Liver (tissue), 9 donors: Measurements from ENCODE around the gene BRCA2. TPM values are rescaled to one million over a fixed set of nuclear protein-coding genes. Genes with fewer than 3 reads are reported as not detected.

ENCODE experiments used
- DNase-seq: peaks from one replicate; pipeline ENCODE4 v3.0.0-alpha.2; 2017; ENCODE audit warnings: low spot score
- H3K27ac ChIP-seq, 2 donors: one replicate each; pipeline ENCODE4 v1.7.0; 2013; ENCODE audit warnings: inconsistent platforms in 2 of 2, low read length in 2 of 2, control low read depth in 1 of 2, low read depth in 1 of 2, mild to moderate bottlenecking in 1 of 2
- H3K27me3 ChIP-seq, 4 donors: one replicate each; pipeline versions ENCODE4 v1.6.1 to v1.7.0; 2013; ENCODE audit warnings: low read length in 3 of 4, inconsistent platforms in 1 of 4, mild to moderate bottlenecking in 1 of 4, moderate library complexity in 1 of 4; ENCODE audit not compliant: control insufficient read depth in 4 of 4, insufficient read depth in 4 of 4
- H3K36me3 ChIP-seq, 4 donors: one replicate each; pipeline versions ENCODE4 v1.6.1 to v1.7.0; 2013; ENCODE audit warnings: low read length in 3 of 4, mild to moderate bottlenecking in 3 of 4, low read depth in 1 of 4, moderate library complexity in 1 of 4; ENCODE audit not compliant: control insufficient read depth in 4 of 4, insufficient read depth in 3 of 4
- H3K4me1 ChIP-seq, 4 donors: one replicate each; pipeline versions ENCODE4 v1.6.1 to v1.7.0; 2013; ENCODE audit warnings: low read length in 3 of 4, mild to moderate bottlenecking in 3 of 4, moderate library complexity in 1 of 4; ENCODE audit not compliant: control insufficient read depth in 4 of 4, insufficient read depth in 4 of 4
- H3K4me3 ChIP-seq, 3 donors: one replicate each; pipeline versions ENCODE4 v1.6.1 to v1.7.0; 2013; ENCODE audit warnings: low read length in 3 of 3, control low read depth in 1 of 3, low read depth in 1 of 3, mild to moderate bottlenecking in 1 of 3
- H3K9ac ChIP-seq, 2 donors: one replicate each; pipeline ENCODE4 v1.7.0; 2013; ENCODE audit warnings: low read length in 2 of 2, mild to moderate bottlenecking in 2 of 2, moderate library complexity in 2 of 2, control low read depth in 1 of 2, low read depth in 1 of 2
- H3K9me3 ChIP-seq, 4 donors: one replicate each; pipeline versions ENCODE4 v1.6.1 to v1.7.0; 2013; ENCODE audit warnings: low read length in 3 of 4; ENCODE audit not compliant: control insufficient read depth in 4 of 4
- EGR1 ChIP-seq, 2 donors: IDR thresholded peaks; 2 replicates each; pipeline ENCODE4 v1.6.1; 2016 to 2018; ENCODE audit warnings: antibody characterized with exemption in 2 of 2, low read depth in 2 of 2
- FOXA1 ChIP-seq: IDR thresholded peaks from 2 replicates; pipeline ENCODE4 v1.6.1; 2016; ENCODE audit warnings: antibody characterized with exemption
- FOXA2 ChIP-seq: IDR thresholded peaks from 2 replicates; pipeline ENCODE4 v1.6.1; 2016; ENCODE audit warnings: antibody characterized with exemption
- GABPA ChIP-seq, 2 donors: IDR thresholded peaks in 1 of 2; conservative IDR thresholded peaks in 1 of 2; 2 replicates each; pipeline ENCODE4 v1.6.1; 2016; ENCODE audit warnings: antibody characterized with exemption in 2 of 2, mild to moderate bottlenecking in 1 of 2, moderate library complexity in 1 of 2
- HNF4G ChIP-seq: IDR thresholded peaks from 2 replicates; pipeline ENCODE4 v1.6.1; 2016; ENCODE audit warnings: antibody characterized with exemption
- JUND ChIP-seq, 2 donors: IDR thresholded peaks; 2 replicates each; pipeline ENCODE4 v1.6.1; 2016; ENCODE audit warnings: antibody characterized with exemption in 2 of 2
- NR2F2 ChIP-seq: IDR thresholded peaks from 2 replicates; pipeline ENCODE4 v1.6.1; 2016; ENCODE audit warnings: antibody characterized with exemption
- RAD21 ChIP-seq, 2 donors: IDR thresholded peaks; 2 replicates each; pipeline ENCODE4 v1.6.1; 2016; ENCODE audit warnings: antibody characterized with exemption in 2 of 2, mild to moderate bottlenecking in 2 of 2
- REST ChIP-seq: IDR thresholded peaks from 2 replicates; pipeline ENCODE4 v1.6.1; 2016; ENCODE audit warnings: antibody characterized with exemption, mild to moderate bottlenecking
- SP1 ChIP-seq: IDR thresholded peaks from 2 replicates; pipeline ENCODE4 v1.6.1; 2018; ENCODE audit warnings: antibody characterized with exemption, mild to moderate bottlenecking
- TAF1 ChIP-seq: conservative IDR thresholded peaks from 2 replicates; pipeline ENCODE4 v1.6.1; 2016; ENCODE audit warnings: antibody characterized with exemption, mild to moderate bottlenecking
- YY1 ChIP-seq: IDR thresholded peaks from 2 replicates; pipeline ENCODE4 v1.6.1; 2016; ENCODE audit warnings: antibody characterized with exemption, mild to moderate bottlenecking
- WGBS: extraction: QIAGEN DNeasy Blood & Tissue Kit; methylation state at CpG from one replicate; pipeline ENCODE4 v1.1.7; 2013; 5-methylcytosine and 5-hydroxymethylcytosine counted together
- polyA plus RNA-seq, 2 donors: library from polyadenylated mRNA; stranded (reverse) in 1 of 2; unstranded in 1 of 2; fragments of 200-250 nt in 1 of 2; fragments of >200 nt in 1 of 2; fragmentation: Nextera tagmentation in 1 of 2; extraction: Ambion mirVana in 1 of 2; gene quantifications; one replicate each; pipeline versions ENCODE4 v1.2.1 to v1.2.3, GENCODE V29; 2013 to 2015
- total RNA-seq, 2 donors: library from RNA; depleted of rRNA; stranded (reverse); fragments of >200 nt; gene quantifications; one replicate each; pipeline ENCODE4 v1.2.3, GENCODE V29; 2014
- TF ChIP-seq, protein P1 (sequence below): IDR thresholded peaks from 2 replicates; pipeline ENCODE4 v1.6.1; 2016; ENCODE audit warnings: antibody characterized with exemption
- TF ChIP-seq, protein P2 (sequence below): IDR thresholded peaks from 2 replicates; pipeline ENCODE4 v1.6.1; 2016; ENCODE audit warnings: antibody characterized with exemption
- donor health status: healthy.
- donor health status: healthy.
- donor health status: healthy.
- donor health status: healthy.
- donor health status: healthy.

Gene BRCA2
- total and polyA plus RNA-seq, 4 donors, result 0.39 to 10.8 (median 0.86) TPM

DNA sequence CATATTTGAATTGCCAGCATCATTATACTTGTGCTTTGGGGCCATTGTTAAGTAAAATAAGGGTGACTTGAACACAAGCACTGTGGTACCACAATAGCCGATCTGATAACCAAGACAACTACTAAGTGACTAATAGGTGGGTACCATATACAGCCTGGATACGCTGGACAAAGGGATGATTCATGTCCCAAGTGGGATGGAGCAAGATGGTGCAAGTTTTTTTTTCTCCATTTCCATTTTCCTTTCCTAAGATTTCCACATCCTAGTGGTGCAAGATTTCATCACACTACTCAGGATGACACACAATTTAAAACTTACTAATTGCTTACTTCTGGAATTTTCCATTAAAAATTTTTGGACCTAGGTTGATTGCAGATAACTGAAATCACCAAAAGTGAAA is 15.1 kb downstream of the BRCA2 start (continued):
- TF ChIP-seq REST (no peak), FOXA1 (no peak), NR2F2 (no peak), HNF4G (no peak)
- TF ChIP-seq, protein P1, sequence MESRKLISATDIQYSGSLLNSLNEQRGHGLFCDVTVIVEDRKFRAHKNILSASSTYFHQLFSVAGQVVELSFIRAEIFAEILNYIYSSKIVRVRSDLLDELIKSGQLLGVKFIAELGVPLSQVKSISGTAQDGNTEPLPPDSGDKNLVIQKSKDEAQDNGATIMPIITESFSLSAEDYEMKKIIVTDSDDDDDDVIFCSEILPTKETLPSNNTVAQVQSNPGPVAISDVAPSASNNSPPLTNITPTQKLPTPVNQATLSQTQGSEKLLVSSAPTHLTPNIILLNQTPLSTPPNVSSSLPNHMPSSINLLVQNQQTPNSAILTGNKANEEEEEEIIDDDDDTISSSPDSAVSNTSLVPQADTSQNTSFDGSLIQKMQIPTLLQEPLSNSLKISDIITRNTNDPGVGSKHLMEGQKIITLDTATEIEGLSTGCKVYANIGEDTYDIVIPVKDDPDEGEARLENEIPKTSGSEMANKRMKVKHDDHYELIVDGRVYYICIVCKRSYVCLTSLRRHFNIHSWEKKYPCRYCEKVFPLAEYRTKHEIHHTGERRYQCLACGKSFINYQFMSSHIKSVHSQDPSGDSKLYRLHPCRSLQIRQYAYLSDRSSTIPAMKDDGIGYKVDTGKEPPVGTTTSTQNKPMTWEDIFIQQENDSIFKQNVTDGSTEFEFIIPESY, result no peak

- WGBS, result 92% methylated on average over 2 of the region's 2 CpGs
- Histone ChIP-seq H3K9ac (no peak overlapping the region), H3K36me3 (no peaks in the 10 kb centered on the region), H3K4me1 (no peaks in the 10 kb centered on the region), H3K27me3 (no peaks in the 10 kb centered on the region), H3K9me3 (no peaks in the 10 kb centered on the region), H3K27ac (no peak overlapping the region), H3K4me3 (no peak overlapping the region)
- TF ChIP-seq RAD21 (IDR thresholded peaks at IDR 0.05) (no peak), FOXA2 (no peak), HNF4G (no peak), FOXA1 (no peak), NR2F2 (no peak), YY1 (no peak), SP1 (no peak), REST (no peak), GABPA (IDR thresholded peaks at IDR 0.05 in 1 of 2, conservative IDR thresholded peaks at IDR 0.05 in 1 of 2) (no peak), JUND (IDR thresholded peaks at IDR 0.05) (no peak), EGR1 (IDR thresholded peaks at IDR 0.05; ENCODE audit: low read depth in 2 of 2) (no peak), TAF1 (no peak)
- TF ChIP-seq, protein P2, sequence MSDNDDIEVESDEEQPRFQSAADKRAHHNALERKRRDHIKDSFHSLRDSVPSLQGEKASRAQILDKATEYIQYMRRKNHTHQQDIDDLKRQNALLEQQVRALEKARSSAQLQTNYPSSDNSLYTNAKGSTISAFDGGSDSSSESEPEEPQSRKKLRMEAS, result no peak
- TF ChIP-seq, protein P1, result no peak
- DNase-seq, result no peak
These were observed 19.4 kb downstream of the BRCA2 start for GRCh38 chr13:32334671-32335070.
